Testis (tissue), 2 donors: ENCODE results near the gene RTF2.

Source experiments
- CTCF ChIP-seq, 3 experiments: fragments of 450-650 bp in 2 of 3; fragments of 200-600 bp in 1 of 3; sonication (generic) in 1 of 3; IDR thresholded peaks; one replicate each; pipeline ENCODE4 v1.5.1; 2016 to 2019; ENCODE audit warnings: antibody characterized with exemption in 3 of 3, mild to moderate bottlenecking in 2 of 3, moderate library complexity in 1 of 3
- POLR2A ChIP-seq: fragments of 450-650 bp; IDR thresholded peaks from one replicate; pipeline ENCODE4 v1.6.1; 2017; ENCODE audit warnings: antibody characterized with exemption, mild to moderate bottlenecking, moderate library complexity

DNA sequence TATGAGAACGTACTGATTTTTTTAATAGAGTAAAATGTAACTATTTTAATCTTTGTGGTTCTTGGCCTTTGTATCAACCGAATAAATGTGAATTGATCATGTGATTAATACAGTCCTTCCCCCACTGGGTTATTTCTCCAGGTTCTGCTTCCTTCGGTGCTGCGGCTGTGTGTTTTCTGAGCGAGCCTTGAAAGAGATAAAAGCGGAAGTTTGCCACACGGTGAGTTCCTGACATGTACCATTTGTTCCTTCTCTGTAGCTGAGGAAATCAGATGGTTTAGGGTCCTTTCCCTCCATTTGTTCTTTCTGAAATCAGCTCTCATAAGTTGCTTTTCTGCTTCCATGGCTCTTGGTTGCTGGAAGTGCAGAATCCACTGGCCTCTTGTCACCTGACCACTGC, 15.5 kb downstream of the RTF2 start:
- no peak for TF ChIP-seq CTCF (IDR thresholded peaks at IDR 0.05)
- TF ChIP-seq POLR2A: no peak
